GM23338 (cell line): ENCODE measurements around the gene DAAM1. TPM values are rescaled to one million over a fixed set of nuclear protein-coding genes. Genes with fewer than 3 reads are reported as not detected.

Experiments
- ATAC-seq: fragments of 200-7000 bp; cut with Tn5 transposase; 3 replicates; pipeline ENCODE4 v1.9.1; 2020
- DNase-seq: peaks from one replicate; pipeline ENCODE4 v3.0.0-alpha.2; 2015; ENCODE audit warnings: low spot score
- H2AFZ ChIP-seq: fragments of 200-600 bp; sonication (generic); 2 replicates; pipeline ENCODE4 v1.8.0; 2016; ENCODE audit warnings: antibody characterized with exemption, mild to moderate bottlenecking, moderate library complexity
- H3F3A ChIP-seq: fragments of 200-600 bp; sonication (generic); replicated peaks from 2 replicates; pipeline ENCODE4 v1.8.0; 2017; ENCODE audit warnings: antibody characterized with exemption, mixed run types, low read depth
- H3K27ac ChIP-seq: fragments of 200-600 bp; sonication (generic); 2 replicates; pipeline ENCODE4 v1.6.1; 2016; ENCODE audit warnings: low read depth
- H3K27me3 ChIP-seq: fragments of 200-600 bp; sonication (generic); 2 replicates; pipeline ENCODE4 v1.8.0; 2016; ENCODE audit warnings: mild to moderate bottlenecking, mixed run types, moderate library complexity; ENCODE audit not compliant: insufficient read depth
- H3K36me3 ChIP-seq: fragments of 200-600 bp; sonication (generic); 2 replicates; pipeline ENCODE4 v1.8.0; 2016; ENCODE audit warnings: mild to moderate bottlenecking; ENCODE audit not compliant: insufficient read depth
- H3K4me1 ChIP-seq: fragments of 200-600 bp; sonication (generic); 2 replicates; pipeline ENCODE4 v1.8.0; 2016; ENCODE audit warnings: mild to moderate bottlenecking, moderate library complexity; ENCODE audit not compliant: insufficient read depth
- H3K4me2 ChIP-seq: fragments of 200-600 bp; sonication (generic); 2 replicates; pipeline ENCODE4 v1.7.1; 2017; ENCODE audit warnings: mixed run types
- H3K4me3 ChIP-seq: fragments of 200-600 bp; sonication (generic); 2 replicates; pipeline ENCODE4 v1.6.1; 2016; ENCODE audit warnings: mixed run types
- H3K79me2 ChIP-seq: fragments of 200-600 bp; sonication (generic); replicated peaks from 2 replicates; pipeline ENCODE4 v1.8.0; 2017; ENCODE audit warnings: mild to moderate bottlenecking; ENCODE audit not compliant: insufficient read depth
- H3K9me2 ChIP-seq: fragments of 200-600 bp; sonication (generic); 2 replicates; pipeline ENCODE4 v1.8.0; 2017; ENCODE audit not compliant: insufficient read depth
- H4K20me1 ChIP-seq: fragments of 200-600 bp; sonication (generic); replicated peaks from 2 replicates; pipeline ENCODE4 v1.8.0; 2017; ENCODE audit warnings: mild to moderate bottlenecking; ENCODE audit not compliant: insufficient read depth
- H3K27ac Mint-ChIP-seq: 2 replicates; pipeline ENCODE4 v1.8.0; 2020; ENCODE audit warnings: inconsistent platforms, mild to moderate bottlenecking, moderate library complexity, mixed read lengths
- H3K27me3 Mint-ChIP-seq: 3 replicates; pipeline ENCODE4 v1.8.0; 2022; ENCODE audit warnings: low read depth, mild to moderate bottlenecking, moderate library complexity, mixed read lengths, inconsistent platforms; ENCODE audit not compliant: insufficient read depth, poor library complexity
- H3K36me3 Mint-ChIP-seq: 3 replicates; pipeline ENCODE4 v1.8.0; 2021; ENCODE audit warnings: low read depth, mild to moderate bottlenecking, inconsistent platforms, moderate library complexity, mixed read lengths
- H3K4me1 Mint-ChIP-seq: 3 replicates; pipeline ENCODE4 v1.8.0; 2020; ENCODE audit warnings: mild to moderate bottlenecking, inconsistent platforms, mixed read lengths
- H3K4me3 Mint-ChIP-seq: 3 replicates; pipeline ENCODE4 v1.8.0; 2021; ENCODE audit warnings: moderate library complexity, mild to moderate bottlenecking, inconsistent platforms, mixed read lengths
- H3K9me3 Mint-ChIP-seq: 3 replicates; pipeline ENCODE4 v1.8.0; 2020; ENCODE audit warnings: moderate library complexity, mild to moderate bottlenecking, inconsistent platforms, mixed read lengths
- CREB1 ChIP-seq: fragments of 250-450 bp; sonication (Bioruptor Pico); IDR thresholded peaks from 2 replicates; pipeline ENCODE4 v1.5.0; 2020; ENCODE audit warnings: low read depth, mild to moderate bottlenecking, moderate library complexity
- CTCF ChIP-seq, 2 experiments: fragments of 200-600 bp in 1 of 2; sonication (generic) in 1 of 2; conservative IDR thresholded peaks; 2 replicates each; pipeline versions ENCODE4 v1.5.1 to v1.6.1; 2016 to 2017; ENCODE audit warnings: antibody characterized with exemption in 2 of 2, low read depth in 2 of 2, mild to moderate bottlenecking in 2 of 2, moderate library complexity in 1 of 2
- JUNB ChIP-seq: IDR thresholded peaks from one replicate; pipeline ENCODE4 v1.6.1; 2016; ENCODE audit warnings: antibody characterized with exemption; ENCODE audit not compliant: unreplicated experiment
- REST ChIP-seq: IDR thresholded peaks from one replicate; pipeline ENCODE4 v1.6.1; 2018; ENCODE audit warnings: antibody characterized with exemption; ENCODE audit not compliant: unreplicated experiment
- ZNF114 ChIP-seq: fragments of 250-450 bp; sonication (Bioruptor Pico); IDR thresholded peaks from 2 replicates; pipeline ENCODE4 v1.5.0; 2020; ENCODE audit warnings: mild to moderate bottlenecking, moderate library complexity
- ZNF331 ChIP-seq: fragments of 250-450 bp; sonication (Bioruptor Pico); IDR thresholded peaks from 2 replicates; pipeline ENCODE4 v1.5.0; 2020; ENCODE audit warnings: low read depth, mild to moderate bottlenecking, moderate library complexity
- ZNF462 ChIP-seq: fragments of 250-450 bp; sonication (Bioruptor Pico); IDR thresholded peaks from 2 replicates; pipeline ENCODE4 v1.5.0; 2020; ENCODE audit warnings: mild to moderate bottlenecking, moderate library complexity
- polyA plus RNA-seq: library from polyadenylated mRNA; unstranded; fragments of >200 nt; fragmentation: Nextera tagmentation; extraction: Ambion mirVana; gene quantifications from 2 replicates; pipeline ENCODE4 v1.2.1, GENCODE V29; 2016
- total RNA-seq: library from RNA; depleted of rRNA; stranded (reverse); fragments of >200 nt; shearing (Covaris generic); gene quantifications from 2 replicates; pipeline ENCODE4 v1.2.3, GENCODE V29; 2014

Gene DAAM1
- total and polyA plus RNA-seq, 2 experiments from 2014 or later = 36.3 to 42.1 TPM

- TF ChIP-seq CREB1 (CRISPR knock-in tag) = no peak
These were observed 19.9 kb downstream of the DAAM1 start (continued) for GRCh38 chr14:59208224-59208814.

GRCh38 chr14:59208954-59209353 lies 20.5 kb downstream of the DAAM1 start:
- no peak overlapping the region for H3K4me3 ChIP-seq
- H3K4me2 ChIP-seq = no peak overlapping the region
- peaks cover 34% of the 10 kb centered on the region for H3K4me1 Mint-ChIP-seq
- H3K36me3 Mint-ChIP-seq = no peaks in the 10 kb centered on the region
- peaks cover 34% of the 10 kb centered on the region for H3K4me1 ChIP-seq
- H3K27ac ChIP-seq = no peak overlapping the region
- H3K27me3 Mint-ChIP-seq = no peaks in the 10 kb centered on the region
- DNase-seq (no peak), ATAC-seq (no peak)
- H3K9me3 Mint-ChIP-seq = no peaks in the 10 kb centered on the region
- no peaks in the 10 kb centered on the region for H3K9me2 ChIP-seq
- H3K36me3 ChIP-seq = no peaks in the 10 kb centered on the region
- TF ChIP-seq CTCF (conservative IDR thresholded peaks at IDR 0.05; ENCODE audit: low read depth in 2 of 2) (no peak), ZNF114 (CRISPR knock-in tag) (no peak), JUNB (no peak), CREB1 (CRISPR knock-in tag) (no peak), REST (no peak), ZNF462 (CRISPR knock-in tag) (no peak), ZNF331 (CRISPR knock-in tag) (no peak)
- no peaks in the 10 kb centered on the region for H3K27me3 ChIP-seq
- H2AFZ ChIP-seq = no peak overlapping the region
- no peaks in the 10 kb centered on the region; the same call in 1 of the 2 replicates for H4K20me1 ChIP-seq
- H3K4me3 Mint-ChIP-seq = no peak overlapping the region
- no peaks in the 10 kb centered on the region for H3F3A ChIP-seq
- H3K27ac Mint-ChIP-seq = no peak overlapping the region
- H3K79me2 ChIP-seq = peaks cover 43% of the 10 kb centered on the region
